ENCODE results near the gene GTF2IRD1. TPM values are rescaled to one million over a fixed set of nuclear protein-coding genes. Genes with fewer than 3 reads are reported as not detected.

Gene GTF2IRD1
- total and polyA plus RNA-seq, 2 experiments from 2014 or later: 28.7 to 37.1 TPM

DNA sequence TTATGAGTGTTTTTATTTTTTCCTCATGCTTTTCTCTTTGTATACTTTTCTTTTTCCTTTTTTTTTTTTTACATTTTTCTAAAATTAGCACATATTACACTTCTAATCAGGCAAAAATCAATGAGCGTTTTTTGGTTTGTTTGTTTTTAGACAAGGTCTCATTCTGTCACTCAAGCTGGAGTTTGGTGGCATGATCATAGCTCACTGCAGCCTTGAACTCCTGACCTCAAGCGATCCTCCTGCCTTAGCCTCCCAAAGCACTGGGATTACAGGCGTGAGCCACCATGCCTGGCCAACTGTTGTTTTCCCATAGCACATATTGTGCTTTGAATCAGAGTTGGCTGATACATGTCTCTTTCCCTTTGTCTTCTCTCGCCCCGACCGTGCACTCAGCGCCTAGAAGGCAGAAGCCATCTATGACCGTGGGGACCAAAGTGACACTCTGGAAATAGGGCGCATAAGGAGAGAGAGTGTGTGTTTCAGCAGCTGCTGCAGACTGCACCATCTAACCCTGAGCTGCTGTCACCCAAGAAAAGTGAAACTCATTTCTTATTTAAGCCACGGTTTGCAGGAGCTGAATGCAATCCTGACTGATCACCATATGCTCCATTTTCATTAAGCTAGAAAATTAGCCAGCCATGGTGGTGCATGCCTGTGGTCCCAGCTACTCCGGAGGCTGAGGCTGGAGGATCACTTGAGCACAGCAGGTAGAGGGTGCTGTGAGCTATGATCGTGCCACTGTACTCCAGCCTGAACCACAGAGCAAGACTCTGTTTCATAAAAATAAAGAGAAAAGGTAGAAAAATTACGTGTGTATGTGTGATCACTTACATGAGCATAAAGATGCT, 162.5 kb downstream of the GTF2IRD1 start:
- ATAC-seq: no peak
- no peak overlapping the region for H3K27ac Mint-ChIP-seq
- no peaks in the 10 kb centered on the region for H3K36me3 ChIP-seq (ENCODE audit: insufficient read depth)
- H2AFZ ChIP-seq: no peak overlapping the region; the same call in 1 of the 2 replicates
- peaks cover 19% of the 10 kb centered on the region for H3K4me1 ChIP-seq (ENCODE audit: insufficient read depth)
- no peak overlapping the region for H3K27ac ChIP-seq (ENCODE audit: low read depth)
- H3K27me3 Mint-ChIP-seq (ENCODE audit: insufficient read depth, low read depth, poor library complexity): peaks cover 7% of the 10 kb centered on the region
- no peaks in the 10 kb centered on the region for H3K36me3 Mint-ChIP-seq (ENCODE audit: low read depth)
- H3K27me3 ChIP-seq (ENCODE audit: insufficient read depth): no peaks in the 10 kb centered on the region
- no peak overlapping the region for H3K4me3 Mint-ChIP-seq
- H3K79me2 ChIP-seq (replicated peaks; ENCODE audit: insufficient read depth): no peaks in the 10 kb centered on the region
- no peaks in the 10 kb centered on the region for H3K9me2 ChIP-seq (ENCODE audit: insufficient read depth)
- TF ChIP-seq CREB1 (CRISPR knock-in tag; IDR thresholded peaks at IDR 0.05; ENCODE audit: low read depth) (no peak), ZNF114 (CRISPR knock-in tag; IDR thresholded peaks at IDR 0.05) (no peak), POLR2AphosphoS5 (IDR thresholded peaks at IDR 0.05; ENCODE audit: low read depth) (no peak), STAT1 (IDR thresholded peaks at IDR 0.05; ENCODE audit: unreplicated experiment) (no peak), EZH2 (IDR thresholded peaks at IDR 0.05; ENCODE audit: low read depth, unreplicated experiment) (no peak), JUNB (IDR thresholded peaks at IDR 0.05; ENCODE audit: unreplicated experiment) (no peak), ZNF331 (CRISPR knock-in tag; IDR thresholded peaks at IDR 0.05; ENCODE audit: low read depth) (no peak), NANOG (IDR thresholded peaks at IDR 0.05; ENCODE audit: borderline replicate concordance) (no peak), EZH2phosphoT487 (IDR thresholded peaks at IDR 0.05; ENCODE audit: unreplicated experiment) (no peak)
- TF ChIP-seq, protein P1, sequence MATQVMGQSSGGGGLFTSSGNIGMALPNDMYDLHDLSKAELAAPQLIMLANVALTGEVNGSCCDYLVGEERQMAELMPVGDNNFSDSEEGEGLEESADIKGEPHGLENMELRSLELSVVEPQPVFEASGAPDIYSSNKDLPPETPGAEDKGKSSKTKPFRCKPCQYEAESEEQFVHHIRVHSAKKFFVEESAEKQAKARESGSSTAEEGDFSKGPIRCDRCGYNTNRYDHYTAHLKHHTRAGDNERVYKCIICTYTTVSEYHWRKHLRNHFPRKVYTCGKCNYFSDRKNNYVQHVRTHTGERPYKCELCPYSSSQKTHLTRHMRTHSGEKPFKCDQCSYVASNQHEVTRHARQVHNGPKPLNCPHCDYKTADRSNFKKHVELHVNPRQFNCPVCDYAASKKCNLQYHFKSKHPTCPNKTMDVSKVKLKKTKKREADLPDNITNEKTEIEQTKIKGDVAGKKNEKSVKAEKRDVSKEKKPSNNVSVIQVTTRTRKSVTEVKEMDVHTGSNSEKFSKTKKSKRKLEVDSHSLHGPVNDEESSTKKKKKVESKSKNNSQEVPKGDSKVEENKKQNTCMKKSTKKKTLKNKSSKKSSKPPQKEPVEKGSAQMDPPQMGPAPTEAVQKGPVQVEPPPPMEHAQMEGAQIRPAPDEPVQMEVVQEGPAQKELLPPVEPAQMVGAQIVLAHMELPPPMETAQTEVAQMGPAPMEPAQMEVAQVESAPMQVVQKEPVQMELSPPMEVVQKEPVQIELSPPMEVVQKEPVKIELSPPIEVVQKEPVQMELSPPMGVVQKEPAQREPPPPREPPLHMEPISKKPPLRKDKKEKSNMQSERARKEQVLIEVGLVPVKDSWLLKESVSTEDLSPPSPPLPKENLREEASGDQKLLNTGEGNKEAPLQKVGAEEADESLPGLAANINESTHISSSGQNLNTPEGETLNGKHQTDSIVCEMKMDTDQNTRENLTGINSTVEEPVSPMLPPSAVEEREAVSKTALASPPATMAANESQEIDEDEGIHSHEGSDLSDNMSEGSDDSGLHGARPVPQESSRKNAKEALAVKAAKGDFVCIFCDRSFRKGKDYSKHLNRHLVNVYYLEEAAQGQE (IDR thresholded peaks at IDR 0.05; ENCODE audit: unreplicated experiment): no peak
- TF ChIP-seq, protein P2, sequence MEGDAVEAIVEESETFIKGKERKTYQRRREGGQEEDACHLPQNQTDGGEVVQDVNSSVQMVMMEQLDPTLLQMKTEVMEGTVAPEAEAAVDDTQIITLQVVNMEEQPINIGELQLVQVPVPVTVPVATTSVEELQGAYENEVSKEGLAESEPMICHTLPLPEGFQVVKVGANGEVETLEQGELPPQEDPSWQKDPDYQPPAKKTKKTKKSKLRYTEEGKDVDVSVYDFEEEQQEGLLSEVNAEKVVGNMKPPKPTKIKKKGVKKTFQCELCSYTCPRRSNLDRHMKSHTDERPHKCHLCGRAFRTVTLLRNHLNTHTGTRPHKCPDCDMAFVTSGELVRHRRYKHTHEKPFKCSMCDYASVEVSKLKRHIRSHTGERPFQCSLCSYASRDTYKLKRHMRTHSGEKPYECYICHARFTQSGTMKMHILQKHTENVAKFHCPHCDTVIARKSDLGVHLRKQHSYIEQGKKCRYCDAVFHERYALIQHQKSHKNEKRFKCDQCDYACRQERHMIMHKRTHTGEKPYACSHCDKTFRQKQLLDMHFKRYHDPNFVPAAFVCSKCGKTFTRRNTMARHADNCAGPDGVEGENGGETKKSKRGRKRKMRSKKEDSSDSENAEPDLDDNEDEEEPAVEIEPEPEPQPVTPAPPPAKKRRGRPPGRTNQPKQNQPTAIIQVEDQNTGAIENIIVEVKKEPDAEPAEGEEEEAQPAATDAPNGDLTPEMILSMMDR (conservative IDR thresholded peaks at IDR 0.05; ENCODE audit: low read depth in 2 of 2): no peak; a peak in 1 of 4 replicates
- TF ChIP-seq, protein P3, sequence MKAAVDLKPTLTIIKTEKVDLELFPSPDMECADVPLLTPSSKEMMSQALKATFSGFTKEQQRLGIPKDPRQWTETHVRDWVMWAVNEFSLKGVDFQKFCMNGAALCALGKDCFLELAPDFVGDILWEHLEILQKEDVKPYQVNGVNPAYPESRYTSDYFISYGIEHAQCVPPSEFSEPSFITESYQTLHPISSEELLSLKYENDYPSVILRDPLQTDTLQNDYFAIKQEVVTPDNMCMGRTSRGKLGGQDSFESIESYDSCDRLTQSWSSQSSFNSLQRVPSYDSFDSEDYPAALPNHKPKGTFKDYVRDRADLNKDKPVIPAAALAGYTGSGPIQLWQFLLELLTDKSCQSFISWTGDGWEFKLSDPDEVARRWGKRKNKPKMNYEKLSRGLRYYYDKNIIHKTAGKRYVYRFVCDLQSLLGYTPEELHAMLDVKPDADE (IDR thresholded peaks at IDR 0.05): no peak
- TF ChIP-seq, protein P4, sequence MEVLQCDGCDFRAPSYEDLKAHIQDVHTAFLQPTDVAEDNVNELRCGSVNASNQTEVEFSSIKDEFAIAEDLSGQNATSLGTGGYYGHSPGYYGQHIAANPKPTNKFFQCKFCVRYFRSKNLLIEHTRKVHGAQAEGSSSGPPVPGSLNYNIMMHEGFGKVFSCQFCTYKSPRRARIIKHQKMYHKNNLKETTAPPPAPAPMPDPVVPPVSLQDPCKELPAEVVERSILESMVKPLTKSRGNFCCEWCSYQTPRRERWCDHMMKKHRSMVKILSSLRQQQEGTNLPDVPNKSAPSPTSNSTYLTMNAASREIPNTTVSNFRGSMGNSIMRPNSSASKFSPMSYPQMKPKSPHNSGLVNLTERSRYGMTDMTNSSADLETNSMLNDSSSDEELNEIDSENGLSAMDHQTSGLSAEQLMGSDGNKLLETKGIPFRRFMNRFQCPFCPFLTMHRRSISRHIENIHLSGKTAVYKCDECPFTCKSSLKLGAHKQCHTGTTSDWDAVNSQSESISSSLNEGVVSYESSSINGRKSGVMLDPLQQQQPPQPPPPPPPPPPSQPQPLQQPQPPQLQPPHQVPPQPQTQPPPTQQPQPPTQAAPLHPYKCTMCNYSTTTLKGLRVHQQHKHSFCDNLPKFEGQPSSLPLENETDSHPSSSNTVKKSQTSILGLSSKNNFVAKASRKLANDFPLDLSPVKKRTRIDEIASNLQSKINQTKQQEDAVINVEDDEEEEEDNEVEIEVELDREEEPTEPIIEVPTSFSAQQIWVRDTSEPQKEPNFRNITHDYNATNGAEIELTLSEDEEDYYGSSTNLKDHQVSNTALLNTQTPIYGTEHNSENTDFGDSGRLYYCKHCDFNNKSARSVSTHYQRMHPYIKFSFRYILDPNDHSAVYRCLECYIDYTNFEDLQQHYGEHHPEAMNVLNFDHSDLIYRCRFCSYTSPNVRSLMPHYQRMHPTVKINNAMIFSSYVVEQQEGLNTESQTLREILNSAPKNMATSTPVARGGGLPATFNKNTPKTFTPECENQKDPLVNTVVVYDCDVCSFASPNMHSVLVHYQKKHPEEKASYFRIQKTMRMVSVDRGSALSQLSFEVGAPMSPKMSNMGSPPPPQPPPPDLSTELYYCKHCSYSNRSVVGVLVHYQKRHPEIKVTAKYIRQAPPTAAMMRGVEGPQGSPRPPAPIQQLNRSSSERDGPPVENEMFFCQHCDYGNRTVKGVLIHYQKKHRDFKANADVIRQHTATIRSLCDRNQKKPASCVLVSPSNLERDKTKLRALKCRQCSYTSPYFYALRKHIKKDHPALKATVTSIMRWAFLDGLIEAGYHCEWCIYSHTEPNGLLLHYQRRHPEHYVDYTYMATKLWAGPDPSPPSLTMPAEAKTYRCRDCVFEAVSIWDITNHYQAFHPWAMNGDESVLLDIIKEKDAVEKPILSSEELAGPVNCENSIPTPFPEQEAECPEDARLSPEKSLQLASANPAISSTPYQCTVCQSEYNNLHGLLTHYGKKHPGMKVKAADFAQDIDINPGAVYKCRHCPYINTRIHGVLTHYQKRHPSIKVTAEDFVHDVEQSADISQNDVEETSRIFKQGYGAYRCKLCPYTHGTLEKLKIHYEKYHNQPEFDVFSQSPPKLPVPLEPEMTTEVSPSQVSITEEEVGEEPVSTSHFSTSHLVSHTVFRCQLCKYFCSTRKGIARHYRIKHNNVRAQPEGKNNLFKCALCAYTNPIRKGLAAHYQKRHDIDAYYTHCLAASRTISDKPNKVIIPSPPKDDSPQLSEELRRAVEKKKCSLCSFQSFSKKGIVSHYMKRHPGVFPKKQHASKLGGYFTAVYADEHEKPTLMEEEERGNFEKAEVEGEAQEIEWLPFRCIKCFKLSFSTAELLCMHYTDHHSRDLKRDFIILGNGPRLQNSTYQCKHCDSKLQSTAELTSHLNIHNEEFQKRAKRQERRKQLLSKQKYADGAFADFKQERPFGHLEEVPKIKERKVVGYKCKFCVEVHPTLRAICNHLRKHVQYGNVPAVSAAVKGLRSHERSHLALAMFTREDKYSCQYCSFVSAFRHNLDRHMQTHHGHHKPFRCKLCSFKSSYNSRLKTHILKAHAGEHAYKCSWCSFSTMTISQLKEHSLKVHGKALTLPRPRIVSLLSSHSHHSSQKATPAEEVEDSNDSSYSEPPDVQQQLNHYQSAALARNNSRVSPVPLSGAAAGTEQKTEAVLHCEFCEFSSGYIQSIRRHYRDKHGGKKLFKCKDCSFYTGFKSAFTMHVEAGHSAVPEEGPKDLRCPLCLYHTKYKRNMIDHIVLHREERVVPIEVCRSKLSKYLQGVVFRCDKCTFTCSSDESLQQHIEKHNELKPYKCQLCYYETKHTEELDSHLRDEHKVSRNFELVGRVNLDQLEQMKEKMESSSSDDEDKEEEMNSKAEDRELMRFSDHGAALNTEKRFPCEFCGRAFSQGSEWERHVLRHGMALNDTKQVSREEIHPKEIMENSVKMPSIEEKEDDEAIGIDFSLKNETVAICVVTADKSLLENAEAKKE (CRISPR knock-in tag; IDR thresholded peaks at IDR 0.05): no peak
- H3K4me3 ChIP-seq: no peak overlapping the region
- DNase-seq (ENCODE audit: low spot score): no peak
- H4K20me1 ChIP-seq (replicated peaks; ENCODE audit: insufficient read depth): no peaks in the 10 kb centered on the region
- peaks cover 27% of the 10 kb centered on the region for H3K4me1 Mint-ChIP-seq
- H3K9me3 Mint-ChIP-seq: no peaks in the 10 kb centered on the region
- no peak overlapping the region for H3K4me2 ChIP-seq
- 0 out of 2 replicates have a peak, but pooled peaks cover 8% of the 10 kb centered on the region for H3F3A ChIP-seq (replicated peaks; ENCODE audit: low read depth)
